Measurements from ENCODE around the gene ZEB1. TPM values are rescaled to one million over a fixed set of nuclear protein-coding genes. Genes with fewer than 3 reads are reported as not detected.

ZEB1 gene
- total and polyA plus RNA-seq, 12 donors = 10.6 to 125 (median 96.4) TPM

DNA sequence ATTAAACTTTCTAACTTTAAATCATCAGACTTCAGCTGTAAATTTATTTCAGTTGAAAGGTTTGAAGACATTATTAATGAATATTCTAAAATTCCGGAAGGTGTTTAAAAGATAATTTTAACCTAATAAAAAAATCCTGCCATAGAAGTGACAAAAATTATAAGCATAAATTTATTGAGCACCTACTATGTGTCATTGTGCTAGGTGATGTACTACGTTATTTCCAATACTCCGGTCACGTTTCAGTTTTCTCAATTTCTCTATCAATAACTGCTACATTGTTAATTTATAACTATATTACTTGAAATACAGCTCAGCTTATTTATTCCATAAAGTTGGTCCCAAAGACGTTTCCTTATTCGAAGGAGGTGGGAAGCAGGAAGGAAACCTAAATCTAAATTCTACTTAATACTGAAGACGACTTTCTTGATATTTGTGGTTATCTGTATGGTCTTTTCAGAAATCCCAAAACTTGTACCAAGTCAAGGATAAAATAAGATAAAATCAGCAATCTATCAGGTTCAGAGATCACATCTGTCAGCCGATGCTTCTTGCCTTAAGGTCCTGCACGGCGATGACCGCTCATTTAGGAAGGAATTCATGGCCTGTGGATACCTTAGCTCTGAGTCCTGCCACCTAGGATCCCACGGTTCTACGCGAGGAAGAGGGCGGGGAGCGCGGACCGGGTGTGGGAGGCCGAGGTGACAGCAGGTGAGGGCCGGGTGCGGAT is 1.2 kb upstream of the ZEB1 start:
- Histone ChIP-seq H3K9me3 (peaks cover 0 to under 1% (median 0%) of the 10 kb centered on the region in 11 donors), H3K4me3 (peak overlapping the region; percentile 84 to 96 (median 92)), H3K27ac (peak overlapping the region; percentile 89 to 99 (median 97)), H3K4me1 (peaks cover 0 to 52% (median 17%) of the 10 kb centered on the region in 9 donors), H3K27me3 (peaks cover 0 to 22% (median 0%) of the 10 kb centered on the region in 7 donors), H3K36me3 (no peaks in the 10 kb centered on the region)
- TF ChIP-seq, protein P1, sequence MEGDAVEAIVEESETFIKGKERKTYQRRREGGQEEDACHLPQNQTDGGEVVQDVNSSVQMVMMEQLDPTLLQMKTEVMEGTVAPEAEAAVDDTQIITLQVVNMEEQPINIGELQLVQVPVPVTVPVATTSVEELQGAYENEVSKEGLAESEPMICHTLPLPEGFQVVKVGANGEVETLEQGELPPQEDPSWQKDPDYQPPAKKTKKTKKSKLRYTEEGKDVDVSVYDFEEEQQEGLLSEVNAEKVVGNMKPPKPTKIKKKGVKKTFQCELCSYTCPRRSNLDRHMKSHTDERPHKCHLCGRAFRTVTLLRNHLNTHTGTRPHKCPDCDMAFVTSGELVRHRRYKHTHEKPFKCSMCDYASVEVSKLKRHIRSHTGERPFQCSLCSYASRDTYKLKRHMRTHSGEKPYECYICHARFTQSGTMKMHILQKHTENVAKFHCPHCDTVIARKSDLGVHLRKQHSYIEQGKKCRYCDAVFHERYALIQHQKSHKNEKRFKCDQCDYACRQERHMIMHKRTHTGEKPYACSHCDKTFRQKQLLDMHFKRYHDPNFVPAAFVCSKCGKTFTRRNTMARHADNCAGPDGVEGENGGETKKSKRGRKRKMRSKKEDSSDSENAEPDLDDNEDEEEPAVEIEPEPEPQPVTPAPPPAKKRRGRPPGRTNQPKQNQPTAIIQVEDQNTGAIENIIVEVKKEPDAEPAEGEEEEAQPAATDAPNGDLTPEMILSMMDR (IDR thresholded peaks at IDR 0.05) = no peak
- 30% methylated on average over 21 of the region's 21 CpGs for WGBS, 2 donors
- no peak for ATAC-seq
- intact Hi-C loops (cut with DNase I) = loop anchor here in 9 of 10 donors (2.0 to 10.0 kb wide), 12 partner anchors 163 to 533 kb away; partner anchors contain the start of gene ZNF438 (in 3 of the 9)
- no peak for DNase-seq

DNA sequence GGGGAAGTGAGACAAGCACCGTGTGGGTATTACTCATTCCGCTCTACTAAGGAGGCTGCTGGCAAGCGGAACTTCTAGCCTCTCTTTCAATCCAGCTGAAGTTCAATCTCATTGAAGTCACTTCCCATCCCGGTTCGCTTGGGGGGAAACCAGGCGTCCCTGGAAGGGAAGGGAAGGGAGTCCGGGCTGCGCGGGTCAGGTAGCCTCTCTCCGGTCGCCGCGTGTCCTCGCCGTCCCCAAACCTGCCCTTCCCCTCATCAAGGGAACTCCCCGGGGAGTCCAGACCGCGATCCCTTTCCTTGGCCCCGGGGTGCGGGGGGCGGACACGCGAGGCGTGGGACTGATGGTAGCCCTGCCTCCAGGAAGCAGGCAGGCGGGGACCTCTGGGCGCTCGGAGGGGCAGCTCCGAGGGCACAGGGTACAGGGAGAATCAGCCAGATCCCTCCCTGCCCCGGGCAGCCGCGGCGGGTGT is 598 bp upstream of the ZEB1 start:
- Histone ChIP-seq H3K4me3 (peak overlapping the region; percentile 84 to 96 (median 92)), H3K36me3 (no peaks in the 10 kb centered on the region), H3K27me3 (peaks cover 0 to 22% (median 0%) of the 10 kb centered on the region in 7 donors), H3K4me1 (peaks cover 0 to 52% (median 23%) of the 10 kb centered on the region in 9 donors), H3K27ac (peak overlapping the region; percentile 89 to 99 (median 97)), H3K9me3 (no peaks in the 10 kb centered on the region)
- TF ChIP-seq, protein P1 (IDR thresholded peaks at IDR 0.05) = no peak
- peak; percentile 67 to 73 for DNase-seq
- 0% methylated on average over 32 of the region's 32 CpGs for WGBS, 2 donors
- intact Hi-C loops (cut with DNase I) = loop anchor here in 9 of 10 donors (2.0 to 10.0 kb wide), 11 partner anchors 164 to 534 kb away; partner anchors contain the start of gene ZNF438 (in 3 of the 9)
- peak; percentile 39 to 80 (median 68) for ATAC-seq

DNA sequence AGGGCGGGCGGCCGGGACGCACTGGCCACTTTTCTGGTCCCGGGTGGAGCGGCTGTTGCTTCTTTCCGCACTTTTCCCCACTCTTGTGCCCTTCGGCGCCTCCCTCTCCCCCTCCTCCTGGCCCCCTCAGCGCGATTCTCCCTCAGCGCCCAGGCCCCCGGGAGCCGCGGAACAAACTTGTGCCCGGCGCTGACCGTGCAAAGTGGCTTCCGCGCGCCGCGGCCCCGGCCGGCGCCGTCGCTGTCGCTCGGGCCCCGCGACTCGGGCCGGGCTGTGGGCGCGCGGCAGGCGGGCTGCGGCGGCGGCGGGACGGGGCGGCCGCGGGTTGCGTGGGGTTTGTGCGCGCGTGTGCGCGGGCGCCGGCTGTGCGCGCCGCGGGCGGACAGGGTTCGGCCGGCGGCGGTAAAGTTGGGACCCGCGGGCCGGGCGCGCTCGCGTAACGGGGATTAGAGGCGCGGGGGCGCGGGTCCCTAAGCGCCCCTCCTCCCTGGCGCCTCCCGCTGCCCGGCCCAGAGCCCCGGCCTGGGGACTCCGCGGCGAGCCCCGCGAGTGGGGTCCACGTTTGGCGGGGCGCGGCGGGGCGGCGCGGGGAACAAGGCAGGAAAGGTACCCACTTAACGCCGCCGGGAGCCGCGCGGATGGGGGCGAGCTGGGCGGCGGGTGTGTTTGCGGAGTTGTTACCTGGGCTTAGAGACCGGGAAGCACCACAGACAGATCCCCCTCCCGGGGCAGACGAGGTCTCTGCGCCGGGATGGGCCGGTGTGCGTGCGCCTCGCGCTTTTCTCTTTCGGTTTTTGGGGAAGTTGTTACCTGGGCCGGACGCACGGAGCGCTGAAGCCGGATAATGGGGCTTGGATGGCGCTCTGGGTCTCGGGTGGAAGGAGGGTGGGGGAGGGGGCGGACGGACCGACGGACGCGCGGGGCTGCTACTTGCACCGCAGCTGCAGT is 860 bp downstream of the ZEB1 start:
- no peaks in the 10 kb centered on the region for H3K36me3 ChIP-seq
- intact Hi-C loops (cut with DNase I) = loop anchor here (2.0 to 10.0 kb wide), 20 partner anchors 77 to 545 kb away; partner anchors contain the start of gene ZNF438 (in 4 of the 10)
- TF ChIP-seq, protein P1 (IDR thresholded peaks at IDR 0.05) = no peak
- no peaks in the 10 kb centered on the region for H3K9me3 ChIP-seq
- peaks cover 0 to 55% (median 33%) of the 10 kb centered on the region in 9 donors for H3K4me1 ChIP-seq
- peak overlapping the region; percentile 89 to 99 (median 97) for H3K27ac ChIP-seq
- H3K4me3 ChIP-seq = peak overlapping the region; percentile 84 to 96 (median 92)
- H3K27me3 ChIP-seq = peaks cover 0 to 22% (median 0%) of the 10 kb centered on the region in 7 donors
- WGBS, 2 donors = 0% methylated on average over 82 to 129 of the region's 129 CpGs
- peak; percentile 11 to 36 (median 26) for ATAC-seq
- DNase-seq = peak; percentile 50 to 62

All from heart right ventricle (tissue), 16 donors.